Activated T-cell treated with anti-CD3 and anti-CD28 coated beads for 4 hours (primary cell): ENCODE data around the gene KRT8.
"Not testable (repeated sequence)": the region's sequence is repeated elsewhere in the genome, so short reads cannot be mapped to it uniquely, and the experiment has no call there.

Source experiments
- DNase-seq: peaks from one replicate; pipeline ENCODE4 v3.0.0-alpha.2; 2020

KRT8 gene

DNA sequence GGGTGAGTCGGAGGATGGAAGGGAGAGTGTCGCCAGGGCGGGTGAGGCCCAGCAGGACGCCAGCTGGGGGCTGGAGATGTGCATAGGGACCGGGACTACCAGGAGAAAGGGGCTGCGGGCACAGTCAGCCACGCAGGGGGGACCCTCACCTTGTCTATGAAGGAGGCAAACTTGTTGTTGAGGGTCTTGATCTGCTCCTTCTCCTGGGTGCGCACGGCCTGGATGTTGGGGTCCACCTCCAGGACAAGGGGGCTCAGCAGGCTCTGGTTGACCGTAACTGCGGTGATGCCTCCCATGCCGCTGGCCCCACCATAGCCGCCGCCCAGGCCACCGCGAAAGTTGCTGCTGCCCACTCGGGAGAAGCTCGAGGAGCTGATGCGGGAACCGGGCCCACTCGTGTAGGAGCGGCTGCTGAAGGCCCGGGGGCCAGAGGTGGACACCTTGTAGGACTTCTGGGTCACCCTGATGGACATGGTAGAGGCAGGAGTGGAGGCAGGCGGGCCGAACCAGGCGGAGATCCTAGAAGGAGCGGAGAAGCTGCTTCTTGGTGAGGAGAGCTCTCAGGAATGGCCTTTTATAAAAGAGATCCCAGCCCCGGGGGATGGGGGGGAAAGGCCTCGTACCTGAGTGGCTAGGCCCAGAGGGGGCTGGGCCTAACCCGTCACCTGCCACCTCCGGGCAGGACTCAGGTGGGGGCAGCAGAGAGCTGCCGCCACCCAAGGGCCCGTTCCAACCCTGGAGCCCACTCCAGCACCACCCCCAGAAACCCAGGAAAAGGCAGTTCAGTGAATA is at the start of gene KRT8:
Gene KRT8 (minus strand): TSS at position 568 of the 792 bp plus-strand sequence. CDS start 95 bp downstream, at position 473.
- DNase-seq = not testable (repeated sequence)

DNA sequence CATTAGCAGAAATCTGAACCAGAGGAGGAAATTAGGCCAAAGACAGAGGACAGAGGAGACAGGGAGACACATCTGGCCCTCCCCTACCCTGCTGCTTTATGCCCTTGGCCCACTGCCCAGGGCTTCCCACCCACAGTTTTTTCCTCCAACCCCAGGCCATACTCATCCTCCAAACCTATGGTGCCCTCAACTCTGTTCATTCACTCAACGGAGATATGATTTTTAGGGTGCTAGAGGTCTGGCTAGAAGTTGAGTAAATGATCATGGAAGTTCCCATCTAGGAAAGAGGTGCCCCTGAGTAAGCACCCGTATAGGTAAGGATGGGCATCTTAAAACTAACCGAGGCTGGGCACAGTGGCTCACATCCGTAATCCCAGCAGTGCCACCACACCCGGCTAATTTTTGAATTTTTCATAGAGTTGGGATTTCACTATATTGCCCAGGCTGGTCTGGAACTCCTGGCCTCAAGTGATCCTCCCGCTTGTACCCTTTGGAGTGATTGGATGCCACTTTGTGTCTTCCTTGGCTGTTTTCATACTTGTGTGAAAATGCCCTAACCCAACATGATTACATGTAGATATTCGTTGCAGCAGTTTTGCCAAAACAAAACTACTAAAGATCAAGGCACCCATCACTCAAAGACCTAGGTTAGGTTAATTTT is 48.4 kb upstream of the KRT8 start:
- no peak for DNase-seq

DNA sequence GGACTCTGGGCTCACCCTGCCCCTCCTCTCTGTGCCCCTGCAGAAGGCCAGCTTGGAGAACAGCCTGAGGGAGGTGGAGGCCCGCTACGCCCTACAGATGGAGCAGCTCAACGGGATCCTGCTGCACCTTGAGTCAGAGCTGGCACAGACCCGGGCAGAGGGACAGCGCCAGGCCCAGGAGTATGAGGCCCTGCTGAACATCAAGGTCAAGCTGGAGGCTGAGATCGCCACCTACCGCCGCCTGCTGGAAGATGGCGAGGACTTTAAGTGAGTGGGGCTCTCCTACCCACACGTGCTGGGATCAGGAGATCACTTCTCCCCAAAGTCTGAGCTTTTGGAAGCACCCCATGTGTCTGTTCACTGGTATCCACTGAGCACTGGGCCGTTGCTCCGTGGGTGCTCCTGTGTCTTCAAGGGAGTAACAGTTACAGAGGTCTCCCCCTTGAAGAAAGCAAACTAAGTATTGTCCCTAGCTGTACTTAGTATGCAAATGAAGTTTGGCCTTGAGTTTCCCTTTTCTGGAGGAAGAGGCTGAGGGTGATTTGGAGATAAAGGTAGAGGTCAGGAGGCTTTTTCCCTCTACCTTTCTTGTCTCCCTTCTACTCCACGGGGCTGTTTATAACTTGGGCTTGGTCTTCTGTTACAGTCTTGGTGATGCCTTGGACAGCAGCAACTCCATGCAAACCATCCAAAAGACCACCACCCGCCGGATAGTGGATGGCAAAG is 47.4 kb upstream of the KRT8 start:
- DNase-seq = no peak

DNA sequence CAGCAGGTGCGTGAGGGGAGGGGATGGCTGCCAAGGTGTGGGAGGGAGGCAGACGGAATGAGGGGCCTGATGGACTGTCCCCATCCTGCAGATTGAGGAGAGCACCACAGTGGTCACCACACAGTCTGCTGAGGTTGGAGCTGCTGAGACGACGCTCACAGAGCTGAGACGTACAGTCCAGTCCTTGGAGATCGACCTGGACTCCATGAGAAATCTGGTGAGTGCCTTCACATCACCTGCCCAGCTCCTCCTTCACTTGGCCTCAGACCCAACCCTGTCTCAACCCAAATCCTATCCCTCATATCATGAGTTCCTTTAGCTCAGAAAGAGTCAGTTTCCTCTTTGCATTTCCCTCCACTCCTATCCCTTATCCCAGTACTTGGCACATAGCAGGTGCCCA is 46.8 kb upstream of the KRT8 start:
- no peak for DNase-seq

DNA sequence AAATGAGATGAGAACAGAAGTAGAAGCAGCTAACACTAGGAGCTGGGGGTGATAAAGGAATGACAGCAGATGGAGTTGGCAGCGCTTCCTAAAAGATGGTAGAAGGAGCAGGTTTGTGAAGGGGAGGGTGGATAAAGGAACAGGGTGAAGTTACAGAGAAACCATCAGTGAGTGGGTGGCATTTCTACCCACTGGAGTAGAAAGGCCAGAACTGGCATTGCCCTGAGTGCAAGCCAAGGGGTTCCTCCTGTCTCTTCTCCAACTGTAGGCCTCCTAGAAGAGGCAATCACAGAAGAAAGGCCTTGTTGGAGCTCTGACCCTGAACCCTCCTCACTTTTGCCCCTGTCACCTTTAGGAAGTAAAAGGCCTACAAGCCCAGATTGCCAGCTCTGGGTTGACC is 46.2 kb upstream of the KRT8 start:
- DNase-seq = no peak

DNA sequence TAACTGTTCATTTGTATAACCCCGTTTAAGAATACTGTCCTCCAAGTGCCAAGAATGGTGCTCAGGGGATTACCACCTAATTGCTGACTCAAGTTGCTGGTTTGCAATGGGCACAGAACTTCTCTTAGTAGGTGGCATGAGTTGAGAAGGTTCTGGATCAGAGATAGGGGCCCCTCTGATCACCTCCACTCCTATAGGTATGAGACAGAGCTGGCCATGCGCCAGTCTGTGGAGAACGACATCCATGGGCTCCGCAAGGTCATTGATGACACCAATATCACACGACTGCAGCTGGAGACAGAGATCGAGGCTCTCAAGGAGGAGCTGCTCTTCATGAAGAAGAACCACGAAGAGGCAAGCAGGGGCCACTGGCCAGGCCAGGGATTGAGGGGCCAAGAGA is 45.7 kb upstream of the KRT8 start:
- DNase-seq = no peak

DNA sequence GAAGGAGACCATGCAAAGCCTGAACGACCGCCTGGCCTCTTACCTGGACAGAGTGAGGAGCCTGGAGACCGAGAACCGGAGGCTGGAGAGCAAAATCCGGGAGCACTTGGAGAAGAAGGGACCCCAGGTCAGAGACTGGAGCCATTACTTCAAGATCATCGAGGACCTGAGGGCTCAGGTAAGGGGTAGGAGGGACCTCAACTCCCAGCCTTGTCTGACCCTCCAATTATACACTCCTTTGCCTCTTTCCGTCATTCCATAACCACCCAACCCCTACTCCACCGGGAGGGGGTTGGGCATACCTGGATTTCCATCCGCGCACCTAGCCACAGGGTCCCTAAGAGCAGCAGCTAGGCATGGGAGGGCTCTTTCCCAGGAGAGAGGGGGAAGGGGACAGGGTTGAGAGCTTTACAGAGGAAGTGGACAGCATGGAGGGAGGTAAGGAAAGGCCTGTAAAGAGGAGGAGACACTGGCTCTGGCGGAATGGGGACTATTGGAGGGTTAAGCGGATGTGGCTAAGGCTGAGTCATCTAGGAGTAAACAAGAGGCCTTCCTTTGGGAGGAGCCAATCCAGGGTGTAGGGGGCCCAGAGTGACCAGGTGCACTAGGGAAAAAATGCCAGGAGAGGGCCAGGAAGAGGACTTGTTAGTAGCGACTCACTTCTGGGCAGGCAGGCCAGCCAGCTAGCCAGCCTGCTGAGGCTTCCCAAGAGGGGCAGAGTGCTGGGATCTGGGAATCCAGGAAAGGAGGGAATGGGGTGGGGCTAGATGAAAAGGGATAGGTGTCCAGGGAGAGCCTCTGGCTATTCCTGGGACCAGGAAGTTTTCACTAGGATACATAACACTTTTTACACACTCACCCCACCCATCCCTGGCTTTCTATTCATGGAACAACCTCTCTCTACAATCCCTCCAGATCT is 44.8 kb upstream of the KRT8 start:
- DNase-seq = no peak

GRCh38 chr12:52947738-52948423 is 43.0 kb upstream of the KRT8 start:
- no peak for DNase-seq

DNA sequence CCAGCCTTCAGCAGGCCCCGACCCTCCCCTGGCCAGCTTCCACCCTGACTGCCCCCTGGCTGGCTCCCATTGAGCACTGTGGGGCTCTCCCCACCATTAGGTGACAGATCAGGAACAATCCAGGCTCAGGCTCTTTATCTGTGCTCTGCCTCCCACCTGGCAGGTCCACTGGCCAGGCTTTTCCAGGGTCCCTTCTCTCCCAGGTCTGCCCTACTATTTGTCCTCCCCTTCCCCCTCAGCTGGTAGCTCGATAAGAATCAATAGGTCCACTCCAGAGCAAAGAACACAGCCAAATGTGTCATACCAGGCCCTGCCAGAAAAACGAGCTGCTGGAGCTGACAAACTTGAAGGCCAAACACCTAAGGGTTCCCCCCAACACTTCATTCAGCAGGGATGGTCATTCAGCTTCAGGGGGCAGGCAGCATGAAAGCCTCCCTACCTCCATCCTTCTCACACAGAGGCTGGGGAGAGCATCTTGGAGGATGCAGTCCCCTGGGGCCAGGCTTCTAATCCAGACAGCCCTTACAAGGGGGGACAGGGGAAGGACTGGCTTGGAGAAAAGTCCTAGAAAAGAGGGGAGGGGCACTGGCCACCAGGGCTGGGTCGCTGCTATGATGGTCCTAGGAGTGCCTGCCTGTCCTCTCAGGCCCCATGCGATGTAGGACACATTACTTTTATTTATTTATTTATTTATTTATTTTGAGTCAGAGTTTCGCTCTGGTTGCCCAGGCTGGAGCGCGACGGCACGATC is 42.1 kb upstream of the KRT8 start:
- DNase-seq = no peak

GRCh38 chr12:52946334-52946733 is 41.5 kb upstream of the KRT8 start:
- DNase-seq = no peak

- DNase-seq = no peak
Measured at GRCh38 chr12:52945389-52946232, 40.7 kb upstream of the KRT8 start.

DNA sequence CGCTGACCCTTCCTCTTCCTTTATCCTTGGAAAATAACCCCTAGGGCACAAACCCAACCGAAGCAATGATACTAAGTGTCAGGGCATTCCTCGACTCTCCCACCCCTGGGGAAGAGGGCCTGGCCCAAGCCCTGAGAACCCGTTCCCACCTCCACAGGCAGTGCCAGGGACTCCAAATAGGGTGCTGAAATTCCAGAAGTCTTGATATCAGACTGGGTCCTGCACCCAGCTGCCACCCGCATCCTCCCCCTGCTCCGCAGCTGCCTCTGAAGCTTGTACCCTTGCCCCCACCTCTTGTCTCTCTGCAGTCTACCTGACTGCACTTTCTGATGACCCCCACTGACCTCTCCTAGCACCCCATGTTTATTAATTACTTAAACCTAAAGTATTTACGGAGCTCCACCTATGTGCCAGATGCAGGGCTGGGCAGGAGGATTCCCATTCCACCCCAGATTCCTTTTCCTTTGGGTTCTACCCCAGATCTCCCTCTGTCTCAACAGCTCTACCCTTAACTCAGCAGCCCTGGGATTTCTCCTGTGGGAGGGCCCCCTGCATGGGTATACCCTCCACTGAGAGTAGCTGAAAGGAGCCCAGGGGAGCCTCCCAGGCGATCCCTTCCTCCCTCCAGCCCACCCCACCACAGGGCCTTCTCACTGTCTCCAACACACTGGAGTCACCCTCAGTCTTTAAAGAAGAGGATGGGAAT is 40.0 kb upstream of the KRT8 start:
- DNase-seq = no peak

DNA sequence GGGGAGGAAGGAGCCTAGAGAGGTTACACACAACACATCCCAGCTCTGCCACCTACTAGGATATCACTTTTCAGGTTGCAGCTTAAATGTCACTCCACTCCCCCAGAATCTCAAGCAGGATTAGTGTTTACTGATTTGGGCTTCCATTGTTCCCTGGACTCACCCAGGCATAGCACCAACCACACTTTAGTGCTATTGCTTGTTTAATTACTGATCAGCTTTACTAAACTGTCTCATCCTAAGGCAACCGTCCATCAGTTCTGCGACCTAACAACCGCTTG is 38.0 kb upstream of the KRT8 start:
- DNase-seq = no peak

DNA sequence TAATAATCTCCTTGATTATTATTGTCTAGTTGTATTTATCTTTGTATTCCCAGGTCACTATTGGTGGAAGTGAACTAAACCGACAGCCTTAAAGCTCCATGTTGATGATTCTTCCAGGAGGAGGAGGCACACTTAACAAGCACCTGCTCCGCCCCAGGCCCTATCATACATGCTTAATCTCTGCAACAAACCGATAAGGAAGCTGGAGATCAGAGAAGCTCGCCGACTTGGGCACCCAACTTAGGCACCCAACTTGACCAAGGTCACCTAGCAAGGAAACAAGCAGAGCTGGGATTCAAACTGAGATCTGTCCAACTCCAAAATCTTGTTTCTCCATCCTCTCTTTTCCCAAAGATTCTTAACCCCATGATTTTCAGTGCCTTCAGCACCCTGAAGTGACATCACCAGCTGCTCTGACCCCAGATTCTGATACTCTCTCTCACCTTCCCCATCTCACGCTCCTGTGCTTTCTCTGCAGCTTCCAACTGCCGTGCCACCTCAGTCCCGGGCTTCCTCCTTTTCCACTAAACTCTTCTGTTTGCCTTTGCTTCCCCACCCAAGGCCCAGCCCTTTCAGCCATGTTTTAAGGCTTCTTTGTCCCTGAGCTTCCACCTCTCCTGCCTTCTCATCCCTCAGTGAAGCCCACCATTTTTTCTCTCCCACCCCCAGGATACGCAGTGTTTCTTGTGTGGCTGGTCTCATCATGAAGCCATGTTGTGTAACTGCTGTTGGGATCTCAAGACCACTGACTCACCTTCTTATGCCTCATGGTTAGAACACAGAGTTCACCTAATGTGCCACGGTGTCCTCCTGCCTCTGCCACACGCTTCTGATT is 37.4 kb upstream of the KRT8 start:
- DNase-seq = no peak

DNA sequence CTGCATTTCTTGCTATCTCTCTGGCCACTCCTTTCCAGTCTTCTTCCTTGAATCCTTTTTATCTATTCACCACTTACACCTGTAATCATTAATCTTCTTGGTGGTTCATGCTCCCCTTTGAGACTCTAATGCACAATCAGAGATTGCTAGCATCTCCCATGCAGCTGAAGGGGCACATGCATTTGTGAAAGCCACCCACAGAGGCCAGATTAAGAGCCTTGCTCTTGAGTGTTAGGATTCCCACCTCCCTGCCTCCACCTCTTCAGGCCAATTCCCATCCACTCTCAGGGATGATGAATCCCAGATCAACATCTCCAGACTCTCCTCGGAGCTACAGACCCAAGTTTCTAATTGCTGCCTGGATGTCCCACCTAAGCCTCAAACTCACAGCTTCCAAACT is 24.7 kb upstream of the KRT8 start:
- no peak for DNase-seq

- DNase-seq = no peak
Measured at GRCh38 chr12:52927964-52928363, 23.1 kb upstream of the KRT8 start.

DNA sequence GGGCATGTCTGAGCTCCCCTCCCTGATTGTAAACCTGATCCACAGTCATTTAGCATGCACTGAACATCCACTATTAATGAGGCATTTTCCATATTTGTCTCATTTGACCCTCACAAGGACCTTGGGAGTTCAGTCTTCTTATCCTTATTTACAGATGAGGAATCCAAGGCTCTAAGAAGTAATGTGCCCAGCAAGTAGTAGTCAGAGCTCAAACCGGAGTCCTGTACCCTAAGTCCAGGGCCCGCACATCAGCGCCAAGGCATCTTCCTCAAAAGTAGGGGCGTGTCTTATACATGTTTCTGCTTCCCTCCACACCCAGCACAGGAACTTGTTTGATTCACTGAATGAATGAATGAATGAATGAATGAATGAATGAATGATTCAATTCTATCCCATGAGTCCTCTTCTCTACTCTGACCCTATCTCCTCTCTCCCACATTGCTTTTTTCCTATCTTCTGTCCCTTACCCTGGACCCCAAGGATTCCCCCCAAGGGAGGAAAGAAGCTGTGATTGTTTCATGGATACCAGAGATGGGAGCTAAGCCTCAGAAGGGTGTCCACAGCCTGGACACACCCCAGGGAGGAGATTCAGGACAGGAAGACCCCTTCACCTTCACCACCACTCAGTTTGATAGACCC is 21.8 kb upstream of the KRT8 start:
- no peak for DNase-seq
